ENCODE results near the gene MAP6.

The MAP6 gene

DNA sequence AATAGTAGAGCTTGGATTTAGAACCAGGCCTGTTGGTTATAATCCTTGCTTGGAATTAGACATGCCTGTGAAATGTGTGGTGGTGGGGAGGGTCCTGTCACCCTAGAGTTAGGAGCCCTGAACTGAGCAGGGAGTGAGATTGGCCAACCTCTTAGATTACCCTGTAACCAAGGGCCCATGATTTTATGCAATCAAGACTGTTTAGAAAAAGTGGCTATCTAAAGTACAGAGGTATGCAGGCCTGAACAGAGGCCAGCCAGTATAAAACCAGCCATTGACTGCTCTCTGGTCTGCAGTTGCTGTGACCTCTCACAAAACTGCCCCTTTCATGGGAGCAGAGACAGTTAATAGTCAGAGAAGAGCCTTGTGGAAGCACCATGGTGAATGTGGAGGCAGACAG, 70.6 kb downstream of the MAP6 start:
- in situ Hi-C loops (cut with MboI; ENCODE audit: low sequenced_read_pairs, unreplicated experiment): no loop called here
- DNase-seq (ENCODE audit: low spot score): no peak
- TF ChIP-seq, protein P1, sequence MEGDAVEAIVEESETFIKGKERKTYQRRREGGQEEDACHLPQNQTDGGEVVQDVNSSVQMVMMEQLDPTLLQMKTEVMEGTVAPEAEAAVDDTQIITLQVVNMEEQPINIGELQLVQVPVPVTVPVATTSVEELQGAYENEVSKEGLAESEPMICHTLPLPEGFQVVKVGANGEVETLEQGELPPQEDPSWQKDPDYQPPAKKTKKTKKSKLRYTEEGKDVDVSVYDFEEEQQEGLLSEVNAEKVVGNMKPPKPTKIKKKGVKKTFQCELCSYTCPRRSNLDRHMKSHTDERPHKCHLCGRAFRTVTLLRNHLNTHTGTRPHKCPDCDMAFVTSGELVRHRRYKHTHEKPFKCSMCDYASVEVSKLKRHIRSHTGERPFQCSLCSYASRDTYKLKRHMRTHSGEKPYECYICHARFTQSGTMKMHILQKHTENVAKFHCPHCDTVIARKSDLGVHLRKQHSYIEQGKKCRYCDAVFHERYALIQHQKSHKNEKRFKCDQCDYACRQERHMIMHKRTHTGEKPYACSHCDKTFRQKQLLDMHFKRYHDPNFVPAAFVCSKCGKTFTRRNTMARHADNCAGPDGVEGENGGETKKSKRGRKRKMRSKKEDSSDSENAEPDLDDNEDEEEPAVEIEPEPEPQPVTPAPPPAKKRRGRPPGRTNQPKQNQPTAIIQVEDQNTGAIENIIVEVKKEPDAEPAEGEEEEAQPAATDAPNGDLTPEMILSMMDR (IDR thresholded peaks at IDR 0.05; ENCODE audit: borderline replicate concordance, control extremely low read depth, extremely low read depth, insufficient read depth, missing control alignments): no peak

DNA sequence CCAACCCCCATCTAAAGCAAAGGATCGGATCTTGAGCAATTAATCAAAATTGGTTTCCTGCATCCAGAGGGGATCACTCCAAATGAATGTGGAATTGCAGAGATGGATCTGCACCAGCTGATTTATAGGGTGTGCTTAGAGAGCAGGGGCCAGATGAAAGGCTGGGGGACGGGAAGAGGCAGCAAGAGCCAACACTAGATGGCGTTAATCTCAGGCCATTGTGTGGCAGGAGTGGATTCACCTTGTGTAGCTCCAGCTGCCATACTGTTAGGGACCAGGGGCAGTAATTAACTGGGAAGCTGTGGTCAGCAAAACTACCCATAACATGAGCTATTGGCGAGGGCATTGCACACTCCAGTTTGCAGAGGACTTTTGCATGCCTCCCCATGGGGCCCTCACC, 71.2 kb downstream of the MAP6 start:
- DNase-seq (ENCODE audit: low spot score): peak; percentile 66
- in situ Hi-C loops (cut with MboI; ENCODE audit: low sequenced_read_pairs, unreplicated experiment): no loop called here
- TF ChIP-seq, protein P1 (IDR thresholded peaks at IDR 0.05; ENCODE audit: borderline replicate concordance, control extremely low read depth, extremely low read depth, insufficient read depth, missing control alignments): peak; percentile 53

DNA sequence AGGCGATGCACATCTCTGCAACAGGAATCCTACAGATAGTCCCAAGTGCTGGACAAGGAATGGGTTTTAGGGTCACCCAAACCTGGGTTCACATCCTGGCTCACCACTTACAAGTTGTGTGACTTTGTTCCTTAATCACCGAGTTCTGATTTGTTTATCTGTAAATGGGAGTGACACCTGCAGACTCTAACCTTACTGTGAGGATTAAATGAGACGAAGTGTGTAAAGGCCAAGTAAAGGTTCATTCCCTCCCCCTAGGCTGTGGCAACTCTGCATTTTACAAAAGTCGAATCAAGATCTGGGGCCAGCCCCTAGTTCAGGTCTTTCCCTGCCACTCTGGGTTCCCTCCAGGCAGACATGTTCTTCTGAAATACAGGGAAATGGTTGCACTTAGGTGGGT, 71.9 kb downstream of the MAP6 start:
- TF ChIP-seq, protein P1 (IDR thresholded peaks at IDR 0.05; ENCODE audit: borderline replicate concordance, control extremely low read depth, extremely low read depth, insufficient read depth, missing control alignments): no peak
- in situ Hi-C loops (cut with MboI; ENCODE audit: low sequenced_read_pairs, unreplicated experiment): no loop called here
- no peak for DNase-seq (ENCODE audit: low spot score)

DNA sequence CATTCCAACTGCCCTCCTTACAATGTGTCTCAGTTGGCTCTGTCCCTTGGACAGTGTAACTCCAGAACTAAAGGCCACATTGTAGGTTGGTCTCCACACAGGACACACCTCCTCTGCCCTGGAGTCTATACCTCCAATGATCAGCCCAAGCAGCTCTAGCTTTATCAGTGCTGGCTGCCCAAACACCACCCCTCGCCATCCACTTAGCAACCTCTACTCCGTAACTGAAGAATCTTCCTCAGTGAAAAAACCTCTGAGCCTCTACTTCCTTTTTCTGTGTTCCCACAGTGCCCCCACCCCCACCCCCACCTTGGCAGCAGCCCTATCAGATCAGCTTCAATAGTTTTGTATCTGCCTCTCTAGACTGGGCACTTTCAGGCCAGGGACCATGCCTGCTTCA, 73.4 kb downstream of the MAP6 start:
- in situ Hi-C loops (cut with MboI; ENCODE audit: low sequenced_read_pairs, unreplicated experiment): no loop called here
- no peak for DNase-seq (ENCODE audit: low spot score)
- TF ChIP-seq, protein P1 (IDR thresholded peaks at IDR 0.05; ENCODE audit: borderline replicate concordance, control extremely low read depth, extremely low read depth, insufficient read depth, missing control alignments): no peak

DNA sequence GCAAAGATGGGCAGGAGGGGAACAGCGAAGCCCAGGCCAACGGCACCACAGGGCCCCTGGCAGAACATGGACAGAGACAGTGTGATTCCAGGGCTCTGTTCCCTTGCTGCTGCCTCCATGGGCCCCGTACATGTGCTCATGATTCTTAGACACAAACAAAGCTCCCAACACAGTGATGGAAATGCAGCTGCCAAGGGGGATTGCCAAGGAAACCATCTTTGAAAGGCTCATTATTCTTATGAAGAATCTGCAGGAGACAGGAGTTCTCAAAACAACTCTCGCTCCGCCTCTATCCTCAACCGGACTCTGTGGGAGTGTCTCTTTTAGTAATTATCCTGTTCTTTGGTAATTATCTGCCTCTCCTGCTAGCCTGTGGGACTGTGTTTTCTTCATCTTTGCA, 74.6 kb downstream of the MAP6 start:
- DNase-seq (ENCODE audit: low spot score): no peak
- TF ChIP-seq, protein P1 (IDR thresholded peaks at IDR 0.05; ENCODE audit: borderline replicate concordance, control extremely low read depth, extremely low read depth, insufficient read depth, missing control alignments): no peak
- in situ Hi-C loops (cut with MboI; ENCODE audit: low sequenced_read_pairs, unreplicated experiment): no loop called here

- TF ChIP-seq, protein P1 (IDR thresholded peaks at IDR 0.05; ENCODE audit: borderline replicate concordance, control extremely low read depth, extremely low read depth, insufficient read depth, missing control alignments): no peak
- in situ Hi-C loops (cut with MboI; ENCODE audit: low sequenced_read_pairs, unreplicated experiment): no loop called here
- no peak for DNase-seq (ENCODE audit: low spot score)
Observed at GRCh38 chr11:75593286-75593915, 75.4 kb downstream of the MAP6 start.

Measured in GM13976 (cell line).